HCT116 (cell line): ENCODE data around the gene PLEK.

Experiments used
- CTCF ChIP-seq, 3 experiments: fragments of 200-600 bp in 1 of 3; sonication (generic) in 1 of 3; IDR thresholded peaks in 2 of 3; conservative IDR thresholded peaks in 1 of 3; 2 replicates each; pipeline ENCODE4 v1.5.1; 2012 to 2017; ENCODE audit warnings: low read depth in 2 of 3, low read length in 2 of 3, antibody characterized with exemption in 1 of 3, borderline replicate concordance in 1 of 3, control low read depth in 1 of 3, mild to moderate bottlenecking in 1 of 3, mixed read lengths in 1 of 3, mixed run types in 1 of 3, moderate library complexity in 1 of 3; ENCODE audit not compliant: insufficient read depth in 1 of 3
- EZH2 ChIP-seq: fragments of 200-600 bp; sonication (generic); IDR thresholded peaks from 2 replicates; pipeline ENCODE4 v1.6.1; 2017; ENCODE audit warnings: antibody characterized with exemption, mixed run types
- EZH2phosphoT487 ChIP-seq: fragments of 200-600 bp; IDR thresholded peaks from 2 replicates; pipeline ENCODE4 v1.6.1; 2018; ENCODE audit warnings: antibody characterized with exemption, borderline replicate concordance
- MAX ChIP-seq: IDR thresholded peaks from 2 replicates; pipeline ENCODE4 v1.6.1; 2012
- POLR2A ChIP-seq: IDR thresholded peaks from 2 replicates; pipeline ENCODE4 v1.7.0; 2011; ENCODE audit warnings: borderline replicate concordance; ENCODE audit not compliant: insufficient read depth, insufficient read length; ENCODE audit errors: extremely low read depth
- POLR2AphosphoS5 ChIP-seq: IDR thresholded peaks from 2 replicates; pipeline ENCODE4 v1.6.1; 2011; ENCODE audit warnings: mild to moderate bottlenecking, low read depth, low read length, moderate library complexity
- SIN3A ChIP-seq: IDR thresholded peaks from 2 replicates; pipeline ENCODE4 v1.6.1; 2012; ENCODE audit warnings: low read depth
- SP1 ChIP-seq: IDR thresholded peaks from 2 replicates; pipeline ENCODE4 v1.6.1; 2012; ENCODE audit warnings: low read depth
- TCF7L2 ChIP-seq: IDR thresholded peaks from 2 replicates; pipeline ENCODE4 v1.7.0; 2011; ENCODE audit warnings: borderline replicate concordance, inconsistent platforms; ENCODE audit not compliant: insufficient read depth, insufficient read length; ENCODE audit errors: extremely low read depth
- YY1 ChIP-seq: IDR thresholded peaks from 2 replicates; pipeline ENCODE4 v1.6.1; 2011; ENCODE audit warnings: low read length, low read depth, moderate library complexity, mild to moderate bottlenecking; ENCODE audit not compliant: insufficient replicate concordance; ENCODE audit errors: extremely low read depth
- ZFX ChIP-seq: fragments of 450-650 bp; IDR thresholded peaks from 2 replicates; pipeline ENCODE4 v1.6.1; 2017
- ZNF274 ChIP-seq: fragments of 200-500 bp; sonication (Bioruptor generic); IDR thresholded peaks from 2 replicates; pipeline ENCODE4 v1.6.1; 2014; ENCODE audit warnings: mild to moderate bottlenecking, low read depth, low read length, inconsistent platforms

- TF ChIP-seq CTCF (IDR thresholded peaks at IDR 0.05 in 2 of 3, conservative IDR thresholded peaks at IDR 0.05 in 1 of 3; ENCODE audit: borderline replicate concordance in 1 of 3, insufficient read depth in 1 of 3, low read depth in 2 of 3, low read length in 2 of 3) (no peak), POLR2AphosphoS5 (no peak), POLR2A (no peak), TCF7L2 (no peak), ZNF274 (no peak), SIN3A (no peak), EZH2phosphoT487 (no peak), SP1 (no peak), MAX (no peak), EZH2 (no peak), ZFX (no peak), YY1 (no peak)
These were observed 26.8 kb downstream of the PLEK start for GRCh38 chr2:68391869-68392268.
